Suprapubic skin (tissue), 4 donors: ENCODE data around the gene OXCT1.

Experiments
- CTCF ChIP-seq, 2 donors: fragments of 200-600 bp in 1 of 2; fragments of 450-650 bp in 1 of 2; sonication (generic) in 1 of 2; IDR thresholded peaks; one replicate each; pipeline ENCODE4 v1.5.1; 2016 to 2019; ENCODE audit warnings: antibody characterized with exemption in 2 of 2, mild to moderate bottlenecking in 1 of 2, moderate library complexity in 1 of 2
- EP300 ChIP-seq: sonication (generic); formaldehyde crosslinking; IDR thresholded peaks from one replicate; pipeline ENCODE4 v1.6.1; 2017; ENCODE audit warnings: antibody characterized with exemption
- POLR2A ChIP-seq, 2 donors: fragments of 450-650 bp; IDR thresholded peaks; one replicate each; pipeline ENCODE4 v1.6.1; 2017; ENCODE audit warnings: antibody characterized with exemption in 2 of 2, mild to moderate bottlenecking in 2 of 2, moderate library complexity in 2 of 2
- POLR2AphosphoS5 ChIP-seq, 3 donors: sonication (generic); formaldehyde crosslinking; IDR thresholded peaks; one replicate each; pipeline ENCODE4 v1.6.1; 2017; ENCODE audit warnings: antibody characterized with exemption in 3 of 3

- TF ChIP-seq EP300 (no peak), CTCF (IDR thresholded peaks at IDR 0.05) (no peak), POLR2AphosphoS5 (IDR thresholded peaks at IDR 0.05) (no peak), POLR2A (IDR thresholded peaks at IDR 0.05) (no peak)
These were observed 75.8 kb downstream of the OXCT1 start for GRCh38 chr5:41794471-41794870.
